Peyer's patch (tissue), 4 donors: ENCODE measurements around the gene TRIM56. TPM values are rescaled to one million over a fixed set of nuclear protein-coding genes. Genes with fewer than 3 reads are reported as not detected.
"Not testable (repeated sequence)": the region's sequence is repeated elsewhere in the genome, so short reads cannot be mapped to it uniquely, and the experiment has no call there.

Experiments used
- DNase-seq, 3 donors: peaks; one replicate each; pipeline ENCODE4 v3.0.0-alpha.2; 2017 to 2019
- H3K27ac ChIP-seq, 4 donors: fragments of 200-600 bp; sonication (generic); one replicate each; pipeline ENCODE4 v1.5.1; 2016 to 2019
- H3K27me3 ChIP-seq, 2 donors: fragments of 200-600 bp; sonication (generic); one replicate each; pipeline ENCODE4 v1.5.1; 2019
- H3K36me3 ChIP-seq, 3 donors: fragments of 200-600 bp; sonication (generic); one replicate each; pipeline ENCODE4 v1.5.1; 2016 to 2019
- H3K4me1 ChIP-seq, 4 donors: fragments of 200-600 bp; sonication (generic); one replicate each; pipeline ENCODE4 v1.5.1; 2016 to 2019
- H3K4me3 ChIP-seq, 4 donors: fragments of 200-600 bp; sonication (generic); 1 replicate in 3 of 4; 2 replicates in 1 of 4; pipeline ENCODE4 v1.5.1; 2016 to 2019; ENCODE audit warnings: mild to moderate bottlenecking in 1 of 4
- H3K9me3 ChIP-seq, 4 donors: fragments of 200-600 bp; sonication (generic); one replicate each; pipeline ENCODE4 v1.5.1; 2016 to 2019; ENCODE audit warnings: mild to moderate bottlenecking in 1 of 4
- CTCF ChIP-seq, 6 experiments: fragments of 450-650 bp in 4 of 6; fragments of 200-600 bp in 2 of 6; sonication (generic) in 1 of 6; IDR thresholded peaks; one replicate each; pipeline ENCODE4 v1.5.1; 2017 to 2019; ENCODE audit warnings: antibody characterized with exemption in 6 of 6, mild to moderate bottlenecking in 3 of 6, moderate library complexity in 1 of 6
- POLR2A ChIP-seq, 2 donors: fragments of 450-650 bp; IDR thresholded peaks; one replicate each; pipeline ENCODE4 v1.5.1; 2017; ENCODE audit warnings: antibody characterized with exemption in 2 of 2, mild to moderate bottlenecking in 2 of 2, moderate library complexity in 2 of 2
- total RNA-seq, 4 donors: library from RNA; depleted of rRNA; stranded (reverse); fragments of >200 nt; gene quantifications; one replicate each; pipeline ENCODE4 v1.1.0, GENCODE V29; 2016

Gene TRIM56
- total RNA-seq, 4 donors from 2014 or later = 19.4 to 43.7 (median 38.3) TPM

GRCh38 chr7:101112233-101112632 is 27.0 kb downstream of the TRIM56 start:
- Histone ChIP-seq H3K27ac (peak overlapping the region in 2 of 4 donors; percentile 22 to 45), H3K4me3 (no peak overlapping the region), H3K27me3 (no peaks in the 10 kb centered on the region), H3K4me1 (no peaks in the 10 kb centered on the region), H3K36me3 (no peaks in the 10 kb centered on the region), H3K9me3 (no peaks in the 10 kb centered on the region)
- no peak for TF ChIP-seq POLR2A (IDR thresholded peaks at IDR 0.05)
- no peak for TF ChIP-seq CTCF (IDR thresholded peaks at IDR 0.05)
- DNase-seq = no peak

GRCh38 chr7:101113140-101113539 is 27.9 kb downstream of the TRIM56 start:
- H3K27me3 ChIP-seq, H3K4me1 ChIP-seq, H3K27ac ChIP-seq, H3K4me3 ChIP-seq, H3K9me3 ChIP-seq, DNase-seq, H3K36me3 ChIP-seq: not testable (repeated sequence)

GRCh38 chr7:101113836-101114235 is 28.6 kb downstream of the TRIM56 start:
- no peaks in the 10 kb centered on the region for H3K36me3 ChIP-seq
- no peaks in the 10 kb centered on the region for H3K9me3 ChIP-seq
- no peak overlapping the region for H3K27ac ChIP-seq
- TF ChIP-seq CTCF (IDR thresholded peaks at IDR 0.05) (no peak), POLR2A (IDR thresholded peaks at IDR 0.05) (no peak)
- H3K27me3 ChIP-seq = no peaks in the 10 kb centered on the region
- no peaks in the 10 kb centered on the region for H3K4me1 ChIP-seq
- no peak overlapping the region for H3K4me3 ChIP-seq
- no peak for DNase-seq

GRCh38 chr7:101114492-101114891 is 29.2 kb downstream of the TRIM56 start:
- H3K4me1 ChIP-seq = no peaks in the 10 kb centered on the region
- no peaks in the 10 kb centered on the region for H3K36me3 ChIP-seq

GRCh38 chr7:101115215-101115614 is 29.9 kb downstream of the TRIM56 start:
- no peaks in the 10 kb centered on the region for H3K36me3 ChIP-seq
- no peaks in the 10 kb centered on the region for H3K9me3 ChIP-seq
- DNase-seq = no peak
- no peaks in the 10 kb centered on the region for H3K27me3 ChIP-seq
- H3K4me1 ChIP-seq = no peaks in the 10 kb centered on the region
- TF ChIP-seq CTCF (IDR thresholded peaks at IDR 0.05) = no peak
- no peak for TF ChIP-seq POLR2A (IDR thresholded peaks at IDR 0.05)
- H3K4me3 ChIP-seq = no peak overlapping the region
- no peak overlapping the region for H3K27ac ChIP-seq

More at GRCh38 chr7:101114492-101114891, 29.2 kb downstream of the TRIM56 start:
- H3K9me3 ChIP-seq = no peaks in the 10 kb centered on the region
- DNase-seq = no peak
- no peaks in the 10 kb centered on the region for H3K27me3 ChIP-seq
- H3K27ac ChIP-seq = no peak overlapping the region
- no peak for TF ChIP-seq CTCF (IDR thresholded peaks at IDR 0.05)
- no peak for TF ChIP-seq POLR2A (IDR thresholded peaks at IDR 0.05)
- H3K4me3 ChIP-seq = no peak overlapping the region

GRCh38 chr7:101116898-101117297 is 31.6 kb downstream of the TRIM56 start:
- Histone ChIP-seq H3K4me1 (no peaks in the 10 kb centered on the region), H3K27ac (no peak overlapping the region), H3K36me3 (no peaks in the 10 kb centered on the region), H3K4me3 (no peak overlapping the region), H3K9me3 (no peaks in the 10 kb centered on the region), H3K27me3 (no peaks in the 10 kb centered on the region)
- DNase-seq = no peak
- TF ChIP-seq POLR2A (IDR thresholded peaks at IDR 0.05) (no peak), CTCF (IDR thresholded peaks at IDR 0.05) (no peak)
